Stimulated activated CD8-positive, alpha-beta memory T cell treated with anti-CD3 and anti-CD28 coated beads, Interleukin-15, amount 100 ng/mL, for 1 hour (primary cell): Measurements from ENCODE around the gene ANKRD11.
"Not testable (repeated sequence)": the region's sequence is repeated elsewhere in the genome, so short reads cannot be mapped to it uniquely, and the experiment has no call there.

Source experiments
- DNase-seq: peaks from one replicate; pipeline ENCODE4 v3.0.0-alpha.2; 2020; ENCODE audit warnings: low read depth

Gene ANKRD11

GRCh38 chr16:89280546-89281188 lies 209.7 kb downstream of the ANKRD11 start:
- no peak for DNase-seq

GRCh38 chr16:89279666-89280481 lies 210.5 kb downstream of the ANKRD11 start:
- no peak for DNase-seq

- no peak for DNase-seq
These were observed 211.7 kb downstream of the ANKRD11 start for GRCh38 chr16:89278441-89279240.

- DNase-seq: no peak
These were observed 212.6 kb downstream of the ANKRD11 start for GRCh38 chr16:89277641-89278341.

- DNase-seq: no peak
These were observed 213.3 kb downstream of the ANKRD11 start for GRCh38 chr16:89277049-89277448.

- no peak for DNase-seq
These were observed 214.3 kb downstream of the ANKRD11 start for GRCh38 chr16:89275837-89276720.

GRCh38 chr16:89275284-89275584 lies 215.1 kb downstream of the ANKRD11 start:
- no peak for DNase-seq

GRCh38 chr16:89274561-89275283 lies 215.6 kb downstream of the ANKRD11 start:
- no peak for DNase-seq

- DNase-seq: no peak
These were observed 216.5 kb downstream of the ANKRD11 start for GRCh38 chr16:89273741-89274472.

- no peak for DNase-seq
These were observed 217.7 kb downstream of the ANKRD11 start for GRCh38 chr16:89272631-89273030.

- no peak for DNase-seq
These were observed 219.6 kb downstream of the ANKRD11 start for GRCh38 chr16:89270666-89271345.

GRCh38 chr16:89269805-89270665 lies 220.3 kb downstream of the ANKRD11 start:
- no peak for DNase-seq

GRCh38 chr16:89268987-89269735 lies 221.2 kb downstream of the ANKRD11 start:
- DNase-seq: no peak

GRCh38 chr16:89268585-89268984 lies 221.8 kb downstream of the ANKRD11 start:
- no peak for DNase-seq

GRCh38 chr16:89267746-89268145 lies 222.6 kb downstream of the ANKRD11 start:
- DNase-seq: not testable (repeated sequence)

- DNase-seq: no peak
These were observed 223.7 kb downstream of the ANKRD11 start for GRCh38 chr16:89266521-89267134.

GRCh38 chr16:89265647-89266046 lies 224.7 kb downstream of the ANKRD11 start:
- no peak for DNase-seq
